Measurements from ENCODE around the gene CASP2.

- TF ChIP-seq EZH2 (IDR thresholded peaks at IDR 0.05; ENCODE audit: insufficient read depth, poor library complexity, severe bottlenecking) (no peak), EZH2phosphoT487 (IDR thresholded peaks at IDR 0.05; ENCODE audit: insufficient read depth, low read depth) (no peak)
Observed at GRCh38 chr7:143345428-143345900, 57.3 kb downstream of the CASP2 start.

All from GM23248 (cell line).